ENCODE results near the gene PPP3R1. TPM values are rescaled to one million over a fixed set of nuclear protein-coding genes. Genes with fewer than 3 reads are reported as not detected.

PPP3R1 gene
- total RNA-seq, 1 donor from 2014 or later = 39.1 TPM

DNA sequence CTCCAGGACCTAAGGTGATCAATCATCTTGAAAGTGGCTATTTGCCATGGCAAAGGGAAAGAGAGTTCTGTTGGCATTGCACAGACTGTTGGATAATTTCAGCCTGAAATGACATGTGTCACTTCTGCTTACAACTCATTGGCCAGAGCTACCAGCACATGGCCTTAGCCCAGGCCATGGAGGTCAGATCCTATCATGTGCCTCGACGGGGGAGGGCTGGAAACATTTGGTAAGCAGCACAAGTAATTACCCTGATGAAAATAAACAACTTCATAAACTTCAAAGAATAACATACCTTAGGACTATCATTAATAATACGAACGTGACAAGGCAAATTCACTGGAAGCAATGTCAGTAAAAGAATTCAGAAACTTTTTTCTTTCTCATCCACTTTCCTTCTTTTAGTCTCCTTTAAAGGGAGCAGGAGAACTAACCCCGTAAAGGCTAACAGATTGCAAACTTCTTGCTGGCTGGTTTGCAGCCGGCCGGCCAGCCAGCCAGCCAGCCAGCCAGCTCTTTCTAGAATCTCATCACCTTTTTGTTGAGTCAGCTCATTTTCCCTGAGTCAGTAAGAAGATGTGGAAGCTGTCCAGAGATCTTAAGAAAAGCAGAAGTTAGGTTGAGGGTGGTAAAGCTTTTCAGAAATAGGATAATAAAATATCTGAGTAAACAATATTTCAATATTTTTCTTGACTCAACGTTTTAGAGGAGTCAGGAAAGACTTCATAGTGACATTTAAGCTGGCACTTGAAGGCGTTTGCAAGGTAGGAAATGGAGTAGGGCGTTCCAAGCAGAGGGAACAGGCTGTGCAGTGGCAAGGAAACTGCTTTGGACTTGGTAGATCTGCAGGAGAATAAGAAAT, 35.5 kb upstream of the PPP3R1 start:
- Histone ChIP-seq H3K4me3 (ENCODE audit: low read length in 3 of 3) (peak overlapping the region; percentile 7 to 23 (median 11)), H3K36me3 (ENCODE audit: control insufficient read depth in 3 of 3, insufficient read depth in 3 of 3, low read length in 3 of 3) (no peaks in the 10 kb centered on the region), H3K4me1 (ENCODE audit: control insufficient read depth in 3 of 3, insufficient read depth in 3 of 3, low read length in 3 of 3) (peaks cover 23 to 51% (median 30%) of the 10 kb centered on the region in 3 donors), H3K9me3 (ENCODE audit: control insufficient read depth in 3 of 3, low read length in 3 of 3) (no peaks in the 10 kb centered on the region), H3K27me3 (ENCODE audit: control insufficient read depth in 3 of 3, insufficient read depth in 3 of 3, low read length in 3 of 3) (no peaks in the 10 kb centered on the region), H3K27ac (ENCODE audit: low read depth, low read length) (peak overlapping the region; percentile 66), H3K9ac (ENCODE audit: low read depth in 1 of 3, low read length in 3 of 3) (peak overlapping the region; percentile 7 to 71 (median 58))

GRCh38 chr2:68284896-68285295, 32.6 kb upstream of the PPP3R1 start:
- Histone ChIP-seq H3K27ac (ENCODE audit: low read depth, low read length) (no peak overlapping the region), H3K4me3 (ENCODE audit: low read length in 3 of 3) (no peak overlapping the region), H3K27me3 (ENCODE audit: control insufficient read depth in 3 of 3, insufficient read depth in 3 of 3, low read length in 3 of 3) (no peaks in the 10 kb centered on the region), H3K36me3 (ENCODE audit: control insufficient read depth in 3 of 3, insufficient read depth in 3 of 3, low read length in 3 of 3) (no peaks in the 10 kb centered on the region), H3K9ac (ENCODE audit: low read depth in 1 of 3, low read length in 3 of 3) (no peak overlapping the region), H3K4me1 (ENCODE audit: control insufficient read depth in 3 of 3, insufficient read depth in 3 of 3, low read length in 3 of 3) (peaks cover 14 to 38% (median 18%) of the 10 kb centered on the region in 3 donors), H3K9me3 (ENCODE audit: control insufficient read depth in 3 of 3, low read length in 3 of 3) (no peaks in the 10 kb centered on the region)

DNA sequence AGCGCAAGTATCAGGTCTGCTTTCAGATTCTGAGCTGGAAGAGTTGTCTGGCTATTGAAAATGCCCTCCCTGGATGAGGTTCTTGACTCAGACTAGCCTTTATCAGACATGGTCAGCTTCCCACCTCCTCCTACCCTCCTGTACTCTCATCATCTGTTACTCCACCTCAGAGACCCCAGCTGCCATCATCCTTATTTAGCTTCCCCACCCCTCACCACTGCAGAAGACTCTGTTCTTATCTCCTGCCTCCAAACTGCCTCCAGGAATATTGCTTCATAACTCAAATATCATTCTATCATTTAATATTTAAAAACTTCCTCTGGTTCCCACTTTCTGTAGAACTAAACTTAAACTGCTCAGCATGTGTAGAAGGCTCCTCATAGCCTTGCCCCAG, 31.1 kb upstream of the PPP3R1 start:
- no peak overlapping the region for H3K4me3 ChIP-seq (ENCODE audit: low read length in 3 of 3)
- peaks cover 11 to 33% (median 14%) of the 10 kb centered on the region in 3 donors for H3K4me1 ChIP-seq (ENCODE audit: control insufficient read depth in 3 of 3, insufficient read depth in 3 of 3, low read length in 3 of 3)
- no peak overlapping the region for H3K9ac ChIP-seq (ENCODE audit: low read depth in 1 of 3, low read length in 3 of 3)
- H3K27me3 ChIP-seq (ENCODE audit: control insufficient read depth in 3 of 3, insufficient read depth in 3 of 3, low read length in 3 of 3) = no peaks in the 10 kb centered on the region
- no peaks in the 10 kb centered on the region for H3K9me3 ChIP-seq (ENCODE audit: control insufficient read depth in 3 of 3, low read length in 3 of 3)
- H3K36me3 ChIP-seq (ENCODE audit: control insufficient read depth in 3 of 3, insufficient read depth in 3 of 3, low read length in 3 of 3) = no peaks in the 10 kb centered on the region
- no peak overlapping the region for H3K27ac ChIP-seq (ENCODE audit: low read depth, low read length)

DNA sequence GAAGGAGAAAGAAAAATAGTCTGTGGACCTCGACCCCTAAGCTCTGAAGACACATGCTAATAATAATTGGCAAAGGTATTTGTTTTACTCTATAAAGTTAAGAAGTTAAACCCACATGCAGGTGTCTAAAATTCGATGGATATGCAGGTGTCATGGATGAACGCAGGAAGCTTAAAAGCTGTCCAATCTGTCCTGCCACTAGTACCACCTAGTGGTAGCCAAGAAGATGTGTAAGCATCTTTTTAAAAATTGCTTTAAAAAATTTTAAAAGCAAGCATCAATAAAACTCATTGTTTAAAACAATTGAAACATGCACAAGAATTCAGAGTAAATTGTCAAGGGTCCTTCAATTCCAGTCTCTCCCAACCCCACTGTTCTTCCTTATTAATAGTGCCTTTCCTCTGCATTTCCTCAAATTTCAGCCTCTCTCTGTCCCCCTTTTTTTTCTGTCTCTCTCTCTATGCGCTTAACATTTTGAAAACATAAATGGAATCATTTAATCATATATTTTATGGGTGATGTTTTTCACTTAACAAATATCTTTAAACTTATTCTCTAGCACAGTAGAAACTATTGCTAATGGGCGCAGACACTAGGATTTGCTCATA, 30.6 kb upstream of the PPP3R1 start:
- Histone ChIP-seq H3K27ac (ENCODE audit: low read depth, low read length) (no peak overlapping the region), H3K4me1 (ENCODE audit: control insufficient read depth in 3 of 3, insufficient read depth in 3 of 3, low read length in 3 of 3) (peaks cover 7 to 28% (median 11%) of the 10 kb centered on the region in 3 donors), H3K9me3 (ENCODE audit: control insufficient read depth in 3 of 3, low read length in 3 of 3) (no peaks in the 10 kb centered on the region), H3K27me3 (ENCODE audit: control insufficient read depth in 3 of 3, insufficient read depth in 3 of 3, low read length in 3 of 3) (no peaks in the 10 kb centered on the region), H3K9ac (ENCODE audit: low read depth in 1 of 3, low read length in 3 of 3) (no peak overlapping the region), H3K4me3 (ENCODE audit: low read length in 3 of 3) (no peak overlapping the region), H3K36me3 (ENCODE audit: control insufficient read depth in 3 of 3, insufficient read depth in 3 of 3, low read length in 3 of 3) (no peaks in the 10 kb centered on the region)

- Histone ChIP-seq H3K4me1 (ENCODE audit: control insufficient read depth in 3 of 3, insufficient read depth in 3 of 3, low read length in 3 of 3) (peaks cover 0 to 19% (median 6%) of the 10 kb centered on the region in 3 donors), H3K27me3 (ENCODE audit: control insufficient read depth in 3 of 3, insufficient read depth in 3 of 3, low read length in 3 of 3) (no peaks in the 10 kb centered on the region), H3K36me3 (ENCODE audit: control insufficient read depth in 3 of 3, insufficient read depth in 3 of 3, low read length in 3 of 3) (no peaks in the 10 kb centered on the region), H3K4me3 (ENCODE audit: low read length in 3 of 3) (no peak overlapping the region), H3K9me3 (ENCODE audit: control insufficient read depth in 3 of 3, low read length in 3 of 3) (no peaks in the 10 kb centered on the region), H3K9ac (ENCODE audit: low read depth in 1 of 3, low read length in 3 of 3) (no peak overlapping the region), H3K27ac (ENCODE audit: low read depth, low read length) (no peak overlapping the region)
Observed at GRCh38 chr2:68280796-68281195, 28.5 kb upstream of the PPP3R1 start.

- H3K4me3 ChIP-seq (ENCODE audit: low read length in 3 of 3) = no peak overlapping the region
- no peaks in the 10 kb centered on the region for H3K36me3 ChIP-seq (ENCODE audit: control insufficient read depth in 3 of 3, insufficient read depth in 3 of 3, low read length in 3 of 3)
- H3K4me1 ChIP-seq (ENCODE audit: control insufficient read depth in 3 of 3, insufficient read depth in 3 of 3, low read length in 3 of 3) = peaks cover 0 to 19% (median 6%) of the 10 kb centered on the region in 3 donors
- no peak overlapping the region for H3K27ac ChIP-seq (ENCODE audit: low read depth, low read length)
- H3K27me3 ChIP-seq (ENCODE audit: control insufficient read depth in 3 of 3, insufficient read depth in 3 of 3, low read length in 3 of 3) = no peaks in the 10 kb centered on the region
- H3K9ac ChIP-seq (ENCODE audit: low read depth in 1 of 3, low read length in 3 of 3) = no peak overlapping the region
- no peaks in the 10 kb centered on the region for H3K9me3 ChIP-seq (ENCODE audit: control insufficient read depth in 3 of 3, low read length in 3 of 3)
Observed at GRCh38 chr2:68280348-68280747, 28.0 kb upstream of the PPP3R1 start.

GRCh38 chr2:68279691-68280090, 27.4 kb upstream of the PPP3R1 start:
- H3K36me3 ChIP-seq (ENCODE audit: control insufficient read depth in 3 of 3, insufficient read depth in 3 of 3, low read length in 3 of 3) = no peaks in the 10 kb centered on the region
- H3K27ac ChIP-seq (ENCODE audit: low read depth, low read length) = peak overlapping the region; percentile 5
- peaks cover 0 to 16% (median 6%) of the 10 kb centered on the region in 3 donors for H3K4me1 ChIP-seq (ENCODE audit: control insufficient read depth in 3 of 3, insufficient read depth in 3 of 3, low read length in 3 of 3)
- H3K9ac ChIP-seq (ENCODE audit: low read depth in 1 of 3, low read length in 3 of 3) = no peak overlapping the region
- no peaks in the 10 kb centered on the region for H3K9me3 ChIP-seq (ENCODE audit: control insufficient read depth in 3 of 3, low read length in 3 of 3)
- no peaks in the 10 kb centered on the region for H3K27me3 ChIP-seq (ENCODE audit: control insufficient read depth in 3 of 3, insufficient read depth in 3 of 3, low read length in 3 of 3)
- H3K4me3 ChIP-seq (ENCODE audit: low read length in 3 of 3) = no peak overlapping the region

DNA sequence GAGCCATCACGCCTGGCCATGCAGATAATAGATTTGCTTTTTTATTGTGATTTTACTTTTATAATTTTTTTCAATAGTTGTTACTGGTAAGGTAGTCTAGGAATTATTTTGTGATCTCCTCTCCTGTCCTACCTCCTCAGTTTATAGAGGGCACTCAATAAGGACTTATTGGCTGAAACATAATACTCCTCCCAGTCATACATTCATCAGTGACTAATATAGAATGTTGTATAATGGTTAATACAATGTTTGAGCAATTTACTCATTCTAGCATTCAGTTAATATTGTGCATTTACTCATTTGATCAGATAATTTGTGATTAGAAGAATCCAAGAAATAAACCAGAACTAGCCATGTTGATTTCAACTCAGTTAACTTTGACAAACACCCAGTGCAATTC, 25.8 kb upstream of the PPP3R1 start:
- Histone ChIP-seq H3K27me3 (ENCODE audit: control insufficient read depth in 3 of 3, insufficient read depth in 3 of 3, low read length in 3 of 3) (no peaks in the 10 kb centered on the region), H3K4me1 (ENCODE audit: control insufficient read depth in 3 of 3, insufficient read depth in 3 of 3, low read length in 3 of 3) (peaks cover 0 to 3% (median 3%) of the 10 kb centered on the region in 3 donors), H3K4me3 (ENCODE audit: low read length in 3 of 3) (no peak overlapping the region), H3K9me3 (ENCODE audit: control insufficient read depth in 3 of 3, low read length in 3 of 3) (no peaks in the 10 kb centered on the region), H3K27ac (ENCODE audit: low read depth, low read length) (no peak overlapping the region), H3K9ac (ENCODE audit: low read depth in 1 of 3, low read length in 3 of 3) (no peak overlapping the region), H3K36me3 (ENCODE audit: control insufficient read depth in 3 of 3, insufficient read depth in 3 of 3, low read length in 3 of 3) (no peaks in the 10 kb centered on the region)

DNA sequence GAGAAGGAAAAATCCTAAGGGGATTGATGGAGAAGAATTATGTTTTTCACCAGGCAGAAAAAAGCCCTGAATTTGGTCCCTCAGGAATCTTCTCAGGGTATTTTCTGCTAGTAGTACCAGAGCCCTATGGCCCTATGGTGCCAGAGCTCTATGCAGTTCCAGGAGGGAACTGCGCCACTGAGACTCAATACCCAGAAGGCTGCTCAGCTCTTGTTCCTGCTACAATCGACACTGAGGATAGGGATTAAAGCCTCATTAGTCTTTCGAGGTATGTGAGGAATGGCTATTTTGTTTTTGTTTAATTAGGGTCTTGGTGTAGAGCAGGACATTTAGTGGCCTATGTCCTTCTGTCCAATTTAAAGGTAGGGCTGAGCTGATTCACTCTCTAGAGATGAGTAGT, 21.7 kb upstream of the PPP3R1 start:
- no peaks in the 10 kb centered on the region for H3K4me1 ChIP-seq (ENCODE audit: control insufficient read depth in 3 of 3, insufficient read depth in 3 of 3, low read length in 3 of 3)
- no peak overlapping the region for H3K4me3 ChIP-seq (ENCODE audit: low read length in 3 of 3)
- H3K9ac ChIP-seq (ENCODE audit: low read depth in 1 of 3, low read length in 3 of 3) = no peak overlapping the region
- H3K27me3 ChIP-seq (ENCODE audit: control insufficient read depth in 3 of 3, insufficient read depth in 3 of 3, low read length in 3 of 3) = no peaks in the 10 kb centered on the region
- H3K9me3 ChIP-seq (ENCODE audit: control insufficient read depth in 3 of 3, low read length in 3 of 3) = no peaks in the 10 kb centered on the region
- H3K27ac ChIP-seq (ENCODE audit: low read depth, low read length) = no peak overlapping the region
- no peaks in the 10 kb centered on the region for H3K36me3 ChIP-seq (ENCODE audit: control insufficient read depth in 3 of 3, insufficient read depth in 3 of 3, low read length in 3 of 3)

DNA sequence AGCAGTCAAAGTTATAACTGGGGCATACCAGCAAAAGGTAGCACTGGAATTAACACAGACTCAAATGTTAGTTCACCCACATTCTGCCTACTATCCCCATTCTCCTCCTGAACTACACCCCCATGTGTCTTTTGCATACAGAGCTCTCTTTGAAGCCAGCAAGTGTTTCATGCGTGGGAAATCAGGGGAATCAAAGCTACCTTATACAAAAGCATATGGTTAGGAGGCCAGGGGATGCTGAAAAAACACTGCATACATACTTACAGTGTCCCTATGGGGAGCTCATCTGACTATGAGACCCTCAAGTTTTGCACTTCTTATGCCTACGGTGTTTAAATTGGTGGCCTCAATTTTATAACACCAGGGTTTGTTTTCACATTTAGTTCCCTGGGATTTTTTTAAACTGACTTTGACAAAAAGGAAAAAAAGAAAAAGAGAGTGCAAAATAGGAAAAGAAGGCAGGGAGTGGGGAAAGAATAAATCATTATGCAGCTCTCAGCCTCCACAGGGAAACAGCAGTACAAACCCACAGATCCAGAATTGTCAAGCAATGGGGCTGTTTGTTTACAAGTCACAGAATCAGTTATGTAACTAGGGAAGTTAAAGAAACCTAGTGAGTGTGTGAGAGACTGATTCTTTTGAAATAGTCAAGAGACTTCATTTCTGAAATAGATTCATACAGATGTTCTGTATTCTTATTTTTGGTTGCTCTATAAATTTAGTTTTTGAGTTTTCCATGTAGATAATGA, 20.1 kb upstream of the PPP3R1 start:
- H3K9me3 ChIP-seq (ENCODE audit: control insufficient read depth in 3 of 3, low read length in 3 of 3) = no peaks in the 10 kb centered on the region
- no peak overlapping the region for H3K9ac ChIP-seq (ENCODE audit: low read depth in 1 of 3, low read length in 3 of 3)
- H3K36me3 ChIP-seq (ENCODE audit: control insufficient read depth in 3 of 3, insufficient read depth in 3 of 3, low read length in 3 of 3) = no peaks in the 10 kb centered on the region
- H3K27me3 ChIP-seq (ENCODE audit: control insufficient read depth in 3 of 3, insufficient read depth in 3 of 3, low read length in 3 of 3) = no peaks in the 10 kb centered on the region
- no peak overlapping the region for H3K27ac ChIP-seq (ENCODE audit: low read depth, low read length)
- H3K4me3 ChIP-seq (ENCODE audit: low read length in 3 of 3) = no peak overlapping the region
- H3K4me1 ChIP-seq (ENCODE audit: control insufficient read depth in 3 of 3, insufficient read depth in 3 of 3, low read length in 3 of 3) = no peaks in the 10 kb centered on the region
